ENCODE results near the gene NEDD4L. TPM values are rescaled to one million over a fixed set of nuclear protein-coding genes. Genes with fewer than 3 reads are reported as not detected.

Gene NEDD4L
- polyA plus RNA-seq, 1 experiment, result 14.1 TPM

DNA sequence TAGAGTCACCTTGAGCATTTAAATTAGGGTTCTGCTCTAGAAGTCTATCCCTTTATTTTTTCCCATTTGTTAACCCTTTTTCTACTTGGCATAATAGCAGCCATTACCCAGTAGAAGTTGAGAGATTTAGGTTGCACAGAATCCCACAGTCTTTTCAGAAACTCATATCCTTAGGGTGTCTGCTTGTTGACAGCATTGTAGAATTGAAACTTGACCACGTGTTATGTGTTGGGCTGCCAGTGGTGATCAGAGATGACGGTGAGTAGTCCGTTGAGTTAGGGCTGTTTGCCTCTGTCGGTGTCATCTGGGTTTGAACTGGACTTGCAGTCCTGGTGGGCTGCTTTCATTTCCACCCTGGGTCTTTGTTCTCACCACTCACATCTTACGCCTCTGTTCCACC lies 114.4 kb downstream of the NEDD4L start:
- H3K27me3 ChIP-seq (ENCODE audit: control insufficient read depth, insufficient read depth, low read length), result no peaks in the 10 kb centered on the region; the same call in 1 of the 2 replicates
- no peaks in the 10 kb centered on the region for H3K36me3 ChIP-seq (ENCODE audit: control insufficient read depth, insufficient read depth, low read length)
- TF ChIP-seq, protein P1, sequence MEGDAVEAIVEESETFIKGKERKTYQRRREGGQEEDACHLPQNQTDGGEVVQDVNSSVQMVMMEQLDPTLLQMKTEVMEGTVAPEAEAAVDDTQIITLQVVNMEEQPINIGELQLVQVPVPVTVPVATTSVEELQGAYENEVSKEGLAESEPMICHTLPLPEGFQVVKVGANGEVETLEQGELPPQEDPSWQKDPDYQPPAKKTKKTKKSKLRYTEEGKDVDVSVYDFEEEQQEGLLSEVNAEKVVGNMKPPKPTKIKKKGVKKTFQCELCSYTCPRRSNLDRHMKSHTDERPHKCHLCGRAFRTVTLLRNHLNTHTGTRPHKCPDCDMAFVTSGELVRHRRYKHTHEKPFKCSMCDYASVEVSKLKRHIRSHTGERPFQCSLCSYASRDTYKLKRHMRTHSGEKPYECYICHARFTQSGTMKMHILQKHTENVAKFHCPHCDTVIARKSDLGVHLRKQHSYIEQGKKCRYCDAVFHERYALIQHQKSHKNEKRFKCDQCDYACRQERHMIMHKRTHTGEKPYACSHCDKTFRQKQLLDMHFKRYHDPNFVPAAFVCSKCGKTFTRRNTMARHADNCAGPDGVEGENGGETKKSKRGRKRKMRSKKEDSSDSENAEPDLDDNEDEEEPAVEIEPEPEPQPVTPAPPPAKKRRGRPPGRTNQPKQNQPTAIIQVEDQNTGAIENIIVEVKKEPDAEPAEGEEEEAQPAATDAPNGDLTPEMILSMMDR (IDR thresholded peaks at IDR 0.05; ENCODE audit: insufficient read depth, low read depth, low read length), result no peak
- POLR2A ChIA-PET, result no interaction called here
- CTCF ChIA-PET, result no interaction called here
- DNase-seq (ENCODE audit: low read depth), result no peak
- no peak overlapping the region for H3K4me3 ChIP-seq (ENCODE audit: low read depth, low read length)

DNA sequence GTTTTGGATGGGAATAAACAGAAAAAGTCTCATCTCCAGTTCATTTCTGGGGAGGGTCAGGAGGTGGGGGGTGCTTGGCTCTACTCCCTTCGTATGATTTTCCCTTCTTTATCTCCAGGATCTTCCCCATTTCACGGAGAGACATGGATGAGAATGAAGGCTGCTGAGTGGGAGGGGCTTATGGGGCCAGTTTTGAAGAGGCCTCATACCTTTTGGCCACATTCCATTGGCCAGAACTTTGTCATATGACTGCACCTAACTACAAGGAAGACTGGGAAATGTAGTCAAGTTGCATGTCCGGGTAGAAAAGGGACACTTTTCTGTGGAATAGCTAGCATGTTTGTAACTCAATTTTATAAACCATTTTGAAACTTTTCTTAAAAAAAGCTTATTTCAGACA lies 117.6 kb downstream of the NEDD4L start:
- TF ChIP-seq, protein P1 (IDR thresholded peaks at IDR 0.05; ENCODE audit: insufficient read depth, low read depth, low read length), result no peak
- Histone ChIP-seq H3K4me3 (ENCODE audit: low read depth, low read length) (no peak overlapping the region), H3K27me3 (ENCODE audit: control insufficient read depth, insufficient read depth, low read length) (no peaks in the 10 kb centered on the region; the same call in 1 of the 2 replicates), H3K36me3 (ENCODE audit: control insufficient read depth, insufficient read depth, low read length) (no peaks in the 10 kb centered on the region)
- ChIA-PET CTCF (interaction anchor here (1.2 kb wide), 1 partner anchor 26 kb away, joined by 4 read pairs; no protein-coding TSS in a partner anchor), POLR2A (no interaction called here)
- no peak for DNase-seq (ENCODE audit: low read depth)

DNA sequence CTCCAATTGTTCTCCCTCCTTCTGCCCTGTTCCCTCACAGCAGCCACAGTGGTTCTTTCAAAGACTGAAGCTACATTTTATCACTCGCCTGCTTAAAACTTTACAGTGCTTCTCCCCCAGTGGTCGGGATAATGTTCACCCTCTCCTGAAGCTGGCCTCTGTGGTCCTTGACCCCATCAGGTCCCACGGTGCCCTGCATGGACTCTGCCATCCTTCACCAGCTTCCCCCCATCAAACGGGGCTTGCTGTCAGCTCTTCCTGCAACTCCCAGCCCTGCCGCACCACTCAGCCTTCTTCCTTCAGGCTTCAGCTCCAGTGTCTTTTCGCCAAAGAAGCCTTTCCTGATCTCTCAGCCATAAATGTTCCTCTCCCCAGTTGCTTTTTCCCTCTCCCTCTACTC lies 118.1 kb downstream of the NEDD4L start:
- TF ChIP-seq, protein P1 (IDR thresholded peaks at IDR 0.05; ENCODE audit: insufficient read depth, low read depth, low read length), result no peak
- DNase-seq (ENCODE audit: low read depth), result no peak
- no peak overlapping the region for H3K4me3 ChIP-seq (ENCODE audit: low read depth, low read length)
- 0 out of 2 replicates have a peak, but pooled peaks cover under 1% of the 10 kb centered on the region for H3K36me3 ChIP-seq (ENCODE audit: control insufficient read depth, insufficient read depth, low read length)
- ChIA-PET CTCF (interaction anchor here (1.2 kb wide), 1 partner anchor 26 kb away, joined by 4 read pairs; no protein-coding TSS in a partner anchor), POLR2A (no interaction called here)
- H3K27me3 ChIP-seq (ENCODE audit: control insufficient read depth, insufficient read depth, low read length), result peaks cover 1% of the 10 kb centered on the region; the same call in 1 of the 2 replicates

DNA sequence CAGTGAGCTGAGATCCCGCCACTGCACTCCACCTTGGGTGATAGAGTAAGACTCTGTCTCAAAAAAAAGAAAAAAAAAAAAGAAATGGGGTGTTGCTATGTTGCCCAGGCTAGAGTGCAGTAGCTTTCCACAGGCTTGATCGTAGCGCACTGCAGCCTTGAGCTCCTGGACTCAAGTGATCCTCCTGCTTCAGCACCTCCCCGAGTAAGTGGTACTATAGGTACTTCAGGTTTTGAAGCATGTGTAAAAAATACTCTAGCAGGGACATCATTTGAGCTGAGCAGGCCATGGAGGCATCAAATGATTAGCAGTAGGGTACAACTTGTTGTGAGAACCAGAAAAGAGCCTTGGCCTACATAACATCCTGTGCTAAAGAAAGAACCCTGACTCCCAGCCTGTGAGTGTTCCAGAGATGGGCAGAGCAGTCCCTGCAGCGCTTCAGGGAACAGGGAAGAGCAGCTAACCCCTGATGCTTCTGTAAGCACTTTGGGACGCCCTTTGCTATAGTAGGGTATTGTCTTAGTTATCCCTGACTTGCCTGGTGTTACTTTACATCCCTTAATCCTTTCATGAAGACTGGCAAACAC lies 119.1 kb downstream of the NEDD4L start:
- H3K27me3 ChIP-seq (ENCODE audit: control insufficient read depth, insufficient read depth, low read length), result peaks cover 1% of the 10 kb centered on the region; the same call in 1 of the 2 replicates
- TF ChIP-seq, protein P1 (IDR thresholded peaks at IDR 0.05; ENCODE audit: insufficient read depth, low read depth, low read length), result no peak
- POLR2A ChIA-PET, result no interaction called here
- no peak for DNase-seq (ENCODE audit: low read depth)
- CTCF ChIA-PET, result no interaction called here
- H3K36me3 ChIP-seq (ENCODE audit: control insufficient read depth, insufficient read depth, low read length), result 0 out of 2 replicates have a peak, but pooled peaks cover 1% of the 10 kb centered on the region
- H3K4me3 ChIP-seq (ENCODE audit: low read depth, low read length), result no peak overlapping the region

DNA sequence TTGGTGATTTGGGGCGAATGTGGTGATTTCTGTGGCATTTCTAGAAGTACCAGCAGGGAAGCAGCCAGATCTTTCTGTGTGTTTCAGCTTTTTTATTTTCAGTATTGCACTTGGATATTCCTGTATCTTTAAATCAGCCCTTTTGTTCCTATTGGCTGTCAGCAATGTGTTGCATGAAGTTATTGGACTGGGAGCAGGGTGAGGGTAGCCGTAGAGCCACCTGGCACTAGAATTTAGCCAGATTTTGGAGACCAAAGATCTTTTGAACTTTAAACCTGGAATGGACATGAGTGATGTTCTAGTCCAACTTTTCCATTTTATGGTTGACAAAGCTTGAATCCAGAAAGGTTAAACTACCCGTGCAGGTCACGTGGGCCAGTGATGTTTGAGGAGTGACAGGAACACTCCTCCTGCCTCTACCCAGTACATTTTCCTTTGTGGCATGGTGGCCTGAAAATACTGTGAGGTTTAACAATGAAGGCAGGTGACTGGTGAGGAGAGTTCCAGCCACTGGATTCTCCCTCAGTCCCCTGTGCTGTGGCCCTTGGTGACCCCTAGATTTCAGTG lies 122.3 kb downstream of the NEDD4L start:
- H3K4me3 ChIP-seq (ENCODE audit: low read depth, low read length), result no peak overlapping the region
- CTCF ChIA-PET, result interaction anchor here (0.5 to 1.7 kb wide), 3 partner anchors 11 to 73 kb away, joined by 3 read pairs; no protein-coding TSS in a partner anchor
- POLR2A ChIA-PET, result no interaction called here
- TF ChIP-seq, protein P1 (IDR thresholded peaks at IDR 0.05; ENCODE audit: insufficient read depth, low read depth, low read length), result no peak
- 0 out of 2 replicates have a peak, but pooled peaks cover 1% of the 10 kb centered on the region for H3K36me3 ChIP-seq (ENCODE audit: control insufficient read depth, insufficient read depth, low read length)
- 0 out of 2 replicates have a peak, but pooled peaks cover 1% of the 10 kb centered on the region for H3K27me3 ChIP-seq (ENCODE audit: control insufficient read depth, insufficient read depth, low read length)
- no peak for DNase-seq (ENCODE audit: low read depth)

All from BJ (cell line).